HEK293T (cell line): ENCODE data around the gene ZNFX1.

Source experiments
- ELF4 ChIP-seq: fragments of 450-650 bp; IDR thresholded peaks from 2 replicates; pipeline ENCODE4 v1.6.1; 2017; ENCODE audit warnings: antibody characterized with exemption
- FOXM1 ChIP-seq: fragments of 450-650 bp; IDR thresholded peaks from 2 replicates; pipeline ENCODE4 v1.6.1; 2017; ENCODE audit warnings: mild to moderate bottlenecking, borderline replicate concordance
- PKNOX1 ChIP-seq: fragments of 450-650 bp; IDR thresholded peaks from 2 replicates; pipeline ENCODE4 v1.6.1; 2016
- SP1 ChIP-seq: fragments of 450-650 bp; IDR thresholded peaks from 2 replicates; pipeline ENCODE4 v1.6.1; 2017
- SUZ12 ChIP-seq: fragments of 450-650 bp; IDR thresholded peaks from 2 replicates; pipeline ENCODE4 v1.6.1; 2016; ENCODE audit warnings: mild to moderate bottlenecking
- ZNF384 ChIP-seq: fragments of 450-650 bp; IDR thresholded peaks from 2 replicates; pipeline ENCODE4 v1.6.1; 2016

- no peak for TF ChIP-seq SUZ12
- TF ChIP-seq SP1, result no peak
- TF ChIP-seq PKNOX1, result no peak
- TF ChIP-seq ELF4, result no peak
- no peak for TF ChIP-seq FOXM1
- no peak for TF ChIP-seq ZNF384
Measured at GRCh38 chr20:49318091-49318429, 40.2 kb upstream of the ZNFX1 start.
